BE2C (cell line): ENCODE measurements around the gene LTC4S.
A peak's percentile ranks its signal among the peaks of the same experiment; 100 is the strongest.

ENCODE experiments used
- DNase-seq: peaks from one replicate; pipeline ENCODE4 v3.0.0-alpha.2; 2020
- H3K27me3 ChIP-seq: fragments of 250-450 bp; sonication (Bioruptor Pico); 2 replicates; pipeline ENCODE4 v1.5.1; 2020; ENCODE audit warnings: mild to moderate bottlenecking
- H3K36me3 ChIP-seq: fragments of 250-450 bp; sonication (Bioruptor Pico); 2 replicates; pipeline ENCODE4 v1.5.1; 2020; ENCODE audit warnings: mild to moderate bottlenecking
- H3K4me1 ChIP-seq: fragments of 250-450 bp; sonication (Bioruptor Pico); 2 replicates; pipeline ENCODE4 v1.5.1; 2020
- H3K4me3 ChIP-seq: 2 replicates; pipeline ENCODE4 v1.5.1; 2011; ENCODE audit warnings: low read depth, low read length
- H3K9me3 ChIP-seq: fragments of 250-450 bp; sonication (Bioruptor Pico); 2 replicates; pipeline ENCODE4 v1.5.1; 2020
- CTCF ChIP-seq: IDR thresholded peaks from 2 replicates; pipeline ENCODE4 v1.5.1; 2012; ENCODE audit warnings: mild to moderate bottlenecking, low read depth, low read length

LTC4S gene

GRCh38 chr5:179791881-179792611 is 1.7 kb upstream of the LTC4S start:
- Histone ChIP-seq H3K9me3 (no peaks in the 10 kb centered on the region), H3K4me3 (no peak overlapping the region), H3K36me3 (no peaks in the 10 kb centered on the region), H3K4me1 (no peaks in the 10 kb centered on the region), H3K27me3 (no peaks in the 10 kb centered on the region)
- no peak for DNase-seq
- no peak for TF ChIP-seq CTCF

GRCh38 chr5:179792612-179793467 is 946 bp upstream of the LTC4S start:
- TF ChIP-seq CTCF = no peak
- no peak for DNase-seq
- H3K27me3 ChIP-seq = no peaks in the 10 kb centered on the region
- no peaks in the 10 kb centered on the region for H3K9me3 ChIP-seq
- H3K4me3 ChIP-seq = no peak overlapping the region
- H3K4me1 ChIP-seq = no peaks in the 10 kb centered on the region
- H3K36me3 ChIP-seq = no peaks in the 10 kb centered on the region; the same call in 1 of the 2 replicates

- TF ChIP-seq CTCF = no peak
- Histone ChIP-seq H3K9me3 (no peaks in the 10 kb centered on the region), H3K4me1 (no peaks in the 10 kb centered on the region), H3K36me3 (peaks cover 7% of the 10 kb centered on the region), H3K4me3 (no peak overlapping the region), H3K27me3 (no peaks in the 10 kb centered on the region)
- no peak for DNase-seq
Measured at GRCh38 chr5:179794171-179794570, 385 bp downstream of the LTC4S start.

GRCh38 chr5:179794575-179794974 is 789 bp downstream of the LTC4S start:
- Histone ChIP-seq H3K4me1 (no peaks in the 10 kb centered on the region), H3K4me3 (no peak overlapping the region), H3K9me3 (no peaks in the 10 kb centered on the region), H3K36me3 (peaks cover 9% of the 10 kb centered on the region), H3K27me3 (no peaks in the 10 kb centered on the region)
- no peak for TF ChIP-seq CTCF
- DNase-seq = no peak

GRCh38 chr5:179795049-179795862 is 1.5 kb downstream of the LTC4S start:
- Histone ChIP-seq H3K36me3 (peaks cover 9% of the 10 kb centered on the region), H3K4me3 (peak overlapping the region; percentile 63), H3K9me3 (no peaks in the 10 kb centered on the region), H3K4me1 (no peaks in the 10 kb centered on the region), H3K27me3 (no peaks in the 10 kb centered on the region)
- DNase-seq = no peak
- no peak for TF ChIP-seq CTCF
